HG03103 (cell line): Measurements from ENCODE around the gene SULT2A1.
"Not testable (repeated sequence)": the region's sequence is repeated elsewhere in the genome, so short reads cannot be mapped to it uniquely, and the experiment has no call there.

Experiments
- ATAC-seq: cut with Tn5 transposase; IDR thresholded peaks from one replicate; pipeline ENCODE4 v1.9.1; 2021; ENCODE audit warnings: low read depth; ENCODE audit not compliant: unreplicated experiment

SULT2A1 gene

DNA sequence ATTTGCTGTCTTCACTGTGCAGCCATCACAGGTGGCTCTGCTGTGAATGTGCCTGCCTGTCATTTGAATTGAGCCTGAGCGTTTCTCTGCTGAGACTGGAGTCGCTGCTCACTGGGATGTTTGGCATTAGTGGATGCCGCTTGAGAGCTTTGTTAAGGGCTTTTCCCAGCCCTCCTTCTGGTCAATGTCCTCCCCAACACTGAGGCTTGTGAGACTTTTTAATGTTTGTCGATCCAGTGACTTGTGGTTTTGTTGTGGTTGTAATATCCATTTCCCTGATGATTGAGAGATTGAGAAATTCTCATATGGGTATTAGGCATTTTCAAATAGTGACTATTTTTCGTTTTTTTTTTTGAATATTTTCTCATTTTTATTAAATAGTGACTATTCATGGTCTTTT lies 24.5 kb downstream of the SULT2A1 start:
- ATAC-seq: no peak

DNA sequence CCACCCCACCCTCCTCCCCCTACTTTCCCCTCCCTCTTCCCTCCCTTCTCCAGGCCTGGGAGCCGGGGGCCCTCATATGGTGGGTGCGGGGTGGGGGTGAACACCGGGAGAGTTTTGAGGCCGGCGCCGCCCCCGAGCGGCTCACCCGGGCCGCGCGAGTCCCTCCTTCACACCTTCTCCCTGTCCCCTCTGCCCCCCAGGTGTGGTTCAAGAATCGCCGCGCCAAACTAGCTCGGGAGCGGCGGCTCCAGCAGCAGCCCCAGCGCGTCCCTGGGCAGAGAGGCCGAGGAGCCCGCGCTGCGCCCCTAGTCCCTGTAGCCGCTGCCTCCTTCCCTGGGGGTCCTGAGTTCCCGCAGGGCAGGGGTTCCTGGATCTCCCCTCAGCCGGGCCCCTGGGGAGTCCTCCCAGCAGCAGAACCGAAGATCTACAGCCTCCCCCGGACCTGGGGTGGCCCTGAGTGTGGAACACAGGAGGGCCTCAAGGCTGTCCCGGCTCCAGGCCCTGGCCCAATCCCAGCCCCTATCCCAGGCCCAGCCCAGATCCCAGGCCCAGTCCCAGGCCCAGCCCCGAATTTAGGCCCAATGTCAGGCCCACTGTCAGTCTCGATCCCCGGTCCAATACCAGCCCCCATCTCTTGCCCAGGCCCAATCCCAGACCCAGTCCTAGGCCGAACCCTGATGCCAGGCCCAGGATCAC lies 25.4 kb downstream of the SULT2A1 start:
- no peak for ATAC-seq

DNA sequence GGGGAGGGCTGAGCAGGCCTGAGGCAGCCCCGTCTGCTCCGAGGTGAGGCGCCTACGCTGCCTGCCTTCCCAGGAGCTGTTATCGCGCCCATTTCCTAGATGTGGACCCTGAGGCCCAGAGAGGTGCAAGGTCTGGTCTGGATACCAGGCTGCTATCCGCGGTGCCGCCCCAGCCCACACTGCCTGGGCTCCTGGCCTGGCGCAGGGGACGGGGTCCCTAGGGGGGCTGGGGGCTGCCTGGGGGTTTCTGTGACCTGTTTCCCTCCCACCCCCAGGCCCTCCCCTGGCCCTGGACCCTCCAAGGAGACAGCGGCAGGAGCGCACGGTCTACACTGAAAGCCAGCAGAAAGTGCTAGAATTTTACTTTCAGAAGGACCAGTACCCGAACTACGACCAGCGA lies 26.3 kb downstream of the SULT2A1 start:
- not testable (repeated sequence) for ATAC-seq

DNA sequence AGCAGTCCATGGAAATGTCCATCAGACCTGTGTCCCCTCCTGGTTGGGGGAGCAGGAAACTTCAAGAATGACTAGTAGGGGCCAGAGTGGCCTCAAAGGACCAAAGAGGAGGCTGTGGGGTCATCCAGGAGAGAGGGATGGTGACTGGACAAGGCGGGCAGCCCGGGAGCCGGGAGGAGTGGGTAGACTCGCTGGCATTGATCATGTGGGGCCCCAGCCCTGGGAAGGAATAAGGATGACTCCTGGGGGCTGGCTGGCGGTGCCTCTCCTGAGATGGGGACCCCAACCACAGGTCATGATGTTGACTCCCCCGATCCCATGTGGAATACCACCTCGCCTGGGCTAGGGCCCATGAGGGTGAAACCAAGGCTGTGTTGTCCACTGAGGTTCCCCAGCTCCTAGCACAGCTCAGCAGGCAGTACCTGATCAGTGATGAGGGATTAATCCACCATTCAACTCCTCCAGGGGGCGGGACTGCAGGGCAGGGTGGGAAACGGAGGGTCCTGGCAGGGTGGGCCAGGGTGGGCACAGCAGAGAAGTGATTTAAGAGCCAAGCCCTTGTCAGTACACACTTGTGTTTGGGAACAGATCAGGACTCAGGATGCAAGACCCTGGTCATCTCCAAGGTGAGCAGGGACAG lies 27.3 kb downstream of the SULT2A1 start, which contains the start of gene TPRX2:
Gene TPRX2, plus strand, starts transcription at position 590 of the 640 bp plus-strand sequence. Its CDS starts 12 bp downstream, at position 602.
- ATAC-seq: not testable (repeated sequence)

DNA sequence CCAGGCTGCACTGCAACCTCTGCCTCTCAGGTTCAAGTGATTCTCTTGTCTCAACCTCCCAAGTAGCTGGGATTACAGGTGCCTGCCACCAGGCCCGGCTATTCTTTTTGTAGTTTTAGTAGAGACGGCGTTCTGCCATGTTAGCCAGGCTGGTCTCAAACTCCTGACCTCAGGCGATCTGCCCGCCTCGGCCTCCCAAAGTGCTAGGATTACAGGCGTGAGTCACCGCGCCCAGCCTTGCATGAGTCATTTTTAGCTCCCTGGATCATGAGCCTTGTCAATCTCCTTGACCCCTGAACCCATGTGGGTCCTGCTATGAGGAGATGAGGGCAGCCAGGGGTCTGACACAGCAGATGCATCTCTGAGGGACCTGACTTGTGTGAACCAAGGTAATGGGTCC lies 27.9 kb downstream of the SULT2A1 start:
- not testable (repeated sequence) for ATAC-seq

DNA sequence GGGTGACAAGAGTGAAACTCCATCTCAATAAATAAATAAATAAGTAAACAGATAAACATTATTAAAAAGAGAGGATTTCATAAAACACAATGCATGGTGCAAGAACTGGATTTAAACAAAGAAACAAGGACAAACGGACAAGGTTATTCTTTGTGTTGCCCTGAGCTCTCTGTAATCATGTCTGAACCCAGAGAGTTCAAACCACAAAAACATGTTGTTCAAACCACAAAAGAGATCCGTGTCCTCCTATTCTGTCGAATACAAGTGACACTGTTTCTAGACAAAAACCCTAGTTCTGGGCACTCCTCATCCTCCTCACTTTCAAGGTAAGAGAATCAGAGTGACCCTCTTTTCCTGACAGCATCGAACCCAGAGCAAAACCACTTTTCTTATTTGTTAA lies 31.7 kb downstream of the SULT2A1 start:
- ATAC-seq: no peak

DNA sequence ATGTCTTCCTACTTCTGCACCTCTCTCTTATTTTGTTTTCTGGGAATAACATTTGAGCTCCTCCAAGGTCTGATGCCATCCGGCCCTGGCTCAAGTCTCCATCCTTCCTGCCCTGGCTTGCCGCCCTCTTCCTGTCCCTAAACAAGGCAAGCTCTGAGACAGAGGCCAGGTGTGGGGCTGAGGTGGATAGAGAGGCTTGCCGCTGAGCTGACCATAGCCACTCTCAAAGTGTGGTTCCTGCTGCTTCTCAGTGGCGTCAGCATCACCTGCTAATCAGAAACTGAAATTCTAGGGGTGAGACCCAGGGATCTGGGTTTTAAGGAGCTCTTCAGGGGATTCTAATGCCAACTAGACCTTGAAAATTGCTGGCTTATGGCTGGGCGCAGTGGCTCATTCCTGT lies 33.1 kb downstream of the SULT2A1 start:
- ATAC-seq: no peak

DNA sequence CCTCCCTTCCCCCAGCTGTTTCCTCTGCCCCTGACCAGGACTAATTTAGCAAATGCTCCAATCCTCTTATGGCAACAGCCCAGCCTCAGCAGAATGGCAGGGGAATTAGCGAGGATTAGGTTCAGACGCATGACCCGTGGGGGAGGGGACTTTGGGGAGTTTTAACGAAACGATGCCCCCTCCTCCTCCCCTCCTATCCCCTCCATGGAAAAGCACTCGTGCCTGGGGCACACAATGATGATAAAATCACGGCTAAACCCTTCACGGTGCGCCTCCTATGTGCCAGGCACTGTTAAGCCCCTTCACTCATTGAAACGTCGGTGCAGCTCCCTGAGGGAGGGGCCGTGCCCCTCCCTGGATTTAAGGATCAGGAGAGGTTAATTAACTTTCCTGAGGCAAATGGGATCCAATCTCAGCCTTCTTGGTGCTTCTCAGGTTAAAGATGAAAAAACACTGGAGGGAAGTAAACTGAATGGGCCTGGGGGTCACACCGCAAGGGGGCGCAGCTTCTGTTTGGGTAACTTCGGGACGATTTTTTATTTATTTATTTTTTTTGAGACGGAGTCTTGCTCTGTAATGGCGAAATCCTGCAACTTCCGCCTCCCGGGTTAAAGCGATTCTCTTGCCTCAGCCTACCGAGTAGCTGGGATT lies 37.2 kb downstream of the SULT2A1 start:
- ATAC-seq: no peak

DNA sequence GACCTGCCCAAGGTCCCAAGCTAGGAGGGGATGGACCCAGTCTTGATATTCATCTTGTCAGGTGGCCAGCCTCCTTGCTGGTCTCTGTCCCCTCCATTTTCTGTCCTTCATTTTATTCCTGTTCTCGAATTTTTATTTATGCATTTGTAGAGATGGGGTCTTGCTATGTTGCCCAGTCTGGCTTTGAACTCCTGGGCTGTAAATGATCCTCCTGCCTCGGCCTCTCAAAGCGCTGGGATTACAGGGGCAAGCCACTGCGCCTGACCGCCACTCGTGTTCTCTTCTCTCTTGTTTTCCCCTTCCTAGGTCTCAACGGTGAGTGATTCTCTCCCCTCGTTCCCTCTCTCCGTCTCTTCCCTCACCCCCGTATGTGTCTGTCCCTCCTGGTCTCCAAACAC lies 37.7 kb downstream of the SULT2A1 start:
- no peak for ATAC-seq

DNA sequence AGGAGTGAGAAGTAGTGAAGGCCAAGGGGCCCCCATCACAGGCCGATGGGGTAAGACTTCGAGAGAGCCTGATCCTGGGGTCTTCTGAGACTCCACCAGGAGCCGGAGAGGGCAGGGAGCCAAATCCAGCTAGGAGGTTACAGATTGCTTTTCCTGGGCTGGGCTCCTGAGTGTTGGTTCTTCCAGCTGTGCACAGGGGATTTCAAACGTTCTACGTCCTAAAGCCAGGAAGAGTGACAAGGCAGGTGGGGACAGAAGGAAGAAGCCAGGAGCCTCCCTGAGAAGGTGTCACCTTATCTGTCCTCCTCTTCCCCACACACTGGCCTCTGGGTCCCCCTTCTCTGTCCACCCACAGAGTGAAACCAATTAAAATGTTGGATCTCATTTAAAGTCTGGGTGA lies 43.2 kb downstream of the SULT2A1 start:
- ATAC-seq: no peak

DNA sequence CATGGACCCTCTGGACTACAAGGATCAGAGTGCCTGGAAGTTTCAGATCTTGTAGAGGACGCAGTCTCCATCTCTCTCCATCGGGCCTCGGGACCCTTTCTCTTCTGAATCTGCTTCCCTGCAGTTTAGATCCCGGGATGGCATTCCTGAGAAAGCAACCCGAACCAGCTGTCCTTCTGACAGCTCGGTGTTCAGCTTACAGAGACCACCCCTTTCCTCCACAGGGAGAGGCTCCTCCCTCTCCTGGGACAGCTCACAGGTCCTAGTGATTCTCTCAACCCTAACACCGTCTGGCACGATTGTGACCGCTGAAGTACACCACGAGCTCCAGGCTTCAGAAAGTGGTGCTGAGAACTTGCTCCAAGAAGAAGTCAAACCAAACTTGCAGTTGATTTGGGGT lies 46.2 kb downstream of the SULT2A1 start:
- ATAC-seq: no peak

DNA sequence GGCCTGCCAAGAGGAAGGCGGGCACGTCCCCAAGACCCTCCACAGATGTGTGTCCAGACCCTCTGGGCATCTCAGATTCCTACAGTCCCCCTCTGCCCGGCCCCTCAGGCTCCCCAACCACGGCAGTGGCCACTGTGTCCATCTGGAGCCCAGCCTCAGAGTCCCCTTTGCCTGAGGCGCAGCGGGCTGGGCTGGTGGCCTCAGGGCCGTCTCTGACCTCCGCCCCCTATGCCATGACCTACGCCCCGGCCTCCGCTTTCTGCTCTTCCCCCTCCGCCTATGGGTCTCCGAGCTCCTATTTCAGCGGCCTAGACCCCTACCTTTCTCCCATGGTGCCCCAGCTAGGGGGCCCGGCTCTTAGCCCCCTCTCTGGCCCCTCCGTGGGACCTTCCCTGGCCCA lies 46.7 kb downstream of the SULT2A1 start:
- ATAC-seq: no peak

DNA sequence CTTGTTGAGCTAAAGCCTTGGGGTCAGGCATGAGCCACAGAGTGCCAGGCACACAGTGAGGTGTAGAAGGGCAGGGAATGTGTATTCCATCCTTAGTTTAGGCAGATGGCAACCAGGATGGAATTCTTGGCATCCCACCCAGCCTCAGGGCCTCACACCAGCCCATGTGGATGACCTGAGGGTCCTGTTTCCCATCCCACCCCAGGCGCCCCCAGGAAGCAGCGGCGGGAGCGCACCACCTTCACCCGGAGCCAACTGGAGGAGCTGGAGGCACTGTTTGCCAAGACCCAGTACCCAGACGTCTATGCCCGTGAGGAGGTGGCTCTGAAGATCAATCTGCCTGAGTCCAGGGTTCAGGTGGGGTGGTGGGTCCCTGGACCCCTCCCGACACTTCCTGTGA lies 50.1 kb downstream of the SULT2A1 start:
- ATAC-seq: no peak

DNA sequence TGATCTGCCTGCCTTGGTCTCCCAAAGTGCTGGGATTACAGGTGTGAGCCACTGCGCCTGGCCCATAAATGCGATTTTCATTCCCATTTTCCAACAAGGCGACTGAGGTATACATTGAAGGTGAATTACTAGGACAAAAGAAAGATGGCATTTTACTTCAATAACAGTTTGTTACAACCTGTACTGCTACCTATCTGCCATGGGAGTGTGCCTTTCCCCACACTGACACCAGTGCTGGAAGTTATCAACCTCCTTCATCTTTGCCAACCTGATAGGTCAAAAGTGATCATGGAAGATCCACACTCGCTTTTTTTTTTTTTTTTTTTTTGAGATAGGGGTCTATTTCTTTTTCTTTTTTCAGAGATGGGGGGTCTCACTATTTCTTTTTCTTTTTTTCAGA lies 53.4 kb downstream of the SULT2A1 start:
- no peak for ATAC-seq

DNA sequence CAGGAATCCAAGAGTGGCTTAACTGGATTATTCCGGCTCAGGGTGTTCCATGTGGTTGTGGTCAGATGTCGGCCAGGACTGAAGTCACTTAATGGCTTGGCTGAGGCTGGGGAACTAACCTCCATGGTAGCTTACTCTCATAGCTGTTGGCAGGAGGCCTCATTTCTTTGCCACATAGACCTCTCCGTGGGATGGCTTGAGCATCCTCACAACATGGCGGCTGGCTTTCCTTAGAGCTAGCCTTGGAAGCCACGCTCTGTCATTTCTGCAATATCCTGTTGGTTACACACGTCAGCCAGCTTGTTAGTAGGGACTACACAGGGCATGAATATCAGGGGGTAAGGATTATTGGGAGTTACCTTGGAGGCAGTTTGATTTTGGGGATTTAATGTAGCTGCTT lies 59.3 kb downstream of the SULT2A1 start:
- ATAC-seq: no peak

DNA sequence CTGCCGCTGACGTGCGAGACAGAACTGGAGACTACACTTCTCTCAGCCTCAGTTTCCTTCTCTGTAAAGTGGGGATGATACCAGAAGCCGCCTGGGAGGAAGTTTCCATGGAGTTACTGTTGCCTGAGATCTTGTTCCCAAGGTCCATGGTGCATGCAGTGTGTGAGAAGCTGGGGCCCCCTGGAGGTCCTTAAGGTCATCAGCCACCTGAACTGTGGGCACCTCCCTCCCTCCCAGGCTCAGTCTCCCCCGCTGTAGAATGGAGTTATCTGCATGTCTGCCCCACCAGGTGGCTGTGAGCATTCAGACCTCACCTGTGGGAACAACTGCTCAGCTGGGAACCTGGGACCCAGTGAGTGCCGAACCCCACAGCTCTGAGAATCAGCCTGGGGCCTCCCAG lies 61.7 kb downstream of the SULT2A1 start:
- ATAC-seq: no peak

DNA sequence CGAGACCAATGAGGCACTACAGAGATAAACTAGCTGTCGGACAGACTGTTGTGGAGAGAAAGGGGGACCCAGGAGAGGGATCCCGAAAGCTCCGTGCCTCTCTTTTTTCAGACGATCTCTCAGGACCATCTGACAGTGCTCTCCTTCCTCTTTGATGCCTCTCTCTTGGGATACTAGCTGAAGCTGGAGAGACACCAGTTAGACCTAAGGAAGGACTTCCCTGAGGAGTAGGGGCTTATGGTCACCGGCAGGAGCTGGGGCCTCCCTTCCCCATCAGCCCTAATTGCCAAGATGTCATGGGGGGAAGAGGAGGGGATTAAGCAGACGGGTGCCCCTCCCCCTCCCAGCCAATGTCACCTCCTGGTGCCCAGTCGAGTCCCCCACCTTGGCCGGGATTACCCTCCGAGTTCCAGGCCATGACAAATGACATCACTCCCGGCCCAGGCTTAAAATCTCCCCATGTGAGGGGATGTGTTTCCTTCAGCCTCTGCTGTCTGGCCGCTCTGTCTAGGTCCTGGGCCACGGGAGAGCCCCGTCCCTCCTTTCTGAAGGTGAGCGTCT lies 64.6 kb downstream of the SULT2A1 start, which contains the start of gene CRX:
Gene CRX, plus strand, starts transcription at position 478 of the 561 bp plus-strand sequence. CDS start 12,507 bp downstream, outside the sequence.
- no peak for ATAC-seq
